MM.1S (cell line): ENCODE measurements around the gene GNB1.

Source experiments
- EZH2phosphoT487 ChIP-seq: fragments of 300-600 bp; sonication (generic); IDR thresholded peaks from 2 replicates; pipeline ENCODE4 v1.6.1; 2018; ENCODE audit warnings: antibody characterized with exemption, low read length
- TF ChIP-seq, protein P1 (sequence below): fragments of 300-600 bp; sonication (generic); IDR thresholded peaks from 2 replicates; pipeline ENCODE4 v1.5.1; 2016; ENCODE audit warnings: antibody characterized with exemption, low read length, mixed read lengths

DNA sequence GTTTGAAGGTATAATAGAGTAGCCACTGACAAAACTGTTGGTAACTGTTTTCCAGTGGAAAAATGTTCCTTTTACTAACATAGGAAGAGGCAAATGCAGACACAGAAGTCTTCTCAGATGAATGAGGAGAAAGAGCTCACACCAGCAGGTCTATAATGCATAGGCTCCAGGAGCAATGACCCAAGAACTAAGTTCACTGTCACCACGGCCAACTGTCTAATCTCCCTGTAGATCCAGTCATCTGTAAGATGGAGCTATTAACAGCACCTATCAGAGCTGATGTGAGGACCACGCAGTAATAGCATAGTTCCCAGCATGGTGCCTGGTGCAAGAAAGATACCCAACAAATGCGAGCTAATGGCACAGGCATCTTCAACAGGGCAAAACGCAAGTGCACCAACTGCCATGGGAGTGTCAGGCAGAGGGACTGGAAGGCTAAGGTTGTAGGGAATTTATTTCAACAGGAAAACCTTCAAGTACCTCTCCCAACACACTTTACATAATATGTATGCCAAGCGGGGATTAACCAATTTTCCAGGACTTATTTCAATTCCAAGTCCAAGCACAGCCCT lies 12.9 kb downstream of the GNB1 start:
- TF ChIP-seq, protein P1, sequence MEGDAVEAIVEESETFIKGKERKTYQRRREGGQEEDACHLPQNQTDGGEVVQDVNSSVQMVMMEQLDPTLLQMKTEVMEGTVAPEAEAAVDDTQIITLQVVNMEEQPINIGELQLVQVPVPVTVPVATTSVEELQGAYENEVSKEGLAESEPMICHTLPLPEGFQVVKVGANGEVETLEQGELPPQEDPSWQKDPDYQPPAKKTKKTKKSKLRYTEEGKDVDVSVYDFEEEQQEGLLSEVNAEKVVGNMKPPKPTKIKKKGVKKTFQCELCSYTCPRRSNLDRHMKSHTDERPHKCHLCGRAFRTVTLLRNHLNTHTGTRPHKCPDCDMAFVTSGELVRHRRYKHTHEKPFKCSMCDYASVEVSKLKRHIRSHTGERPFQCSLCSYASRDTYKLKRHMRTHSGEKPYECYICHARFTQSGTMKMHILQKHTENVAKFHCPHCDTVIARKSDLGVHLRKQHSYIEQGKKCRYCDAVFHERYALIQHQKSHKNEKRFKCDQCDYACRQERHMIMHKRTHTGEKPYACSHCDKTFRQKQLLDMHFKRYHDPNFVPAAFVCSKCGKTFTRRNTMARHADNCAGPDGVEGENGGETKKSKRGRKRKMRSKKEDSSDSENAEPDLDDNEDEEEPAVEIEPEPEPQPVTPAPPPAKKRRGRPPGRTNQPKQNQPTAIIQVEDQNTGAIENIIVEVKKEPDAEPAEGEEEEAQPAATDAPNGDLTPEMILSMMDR: no peak
- TF ChIP-seq EZH2phosphoT487: no peak
